ENCODE measurements around the gene SCN4A.

- TF ChIP-seq TAF1 (IDR thresholded peaks at IDR 0.05; ENCODE audit: borderline replicate concordance, insufficient read depth, low read length) (no peak), POLR2AphosphoS5 (IDR thresholded peaks at IDR 0.05; ENCODE audit: low read depth, low read length) (no peak), SIN3A (IDR thresholded peaks at IDR 0.05; ENCODE audit: borderline replicate concordance, insufficient read depth, low read length) (no peak)
- TF ChIP-seq, protein P1, sequence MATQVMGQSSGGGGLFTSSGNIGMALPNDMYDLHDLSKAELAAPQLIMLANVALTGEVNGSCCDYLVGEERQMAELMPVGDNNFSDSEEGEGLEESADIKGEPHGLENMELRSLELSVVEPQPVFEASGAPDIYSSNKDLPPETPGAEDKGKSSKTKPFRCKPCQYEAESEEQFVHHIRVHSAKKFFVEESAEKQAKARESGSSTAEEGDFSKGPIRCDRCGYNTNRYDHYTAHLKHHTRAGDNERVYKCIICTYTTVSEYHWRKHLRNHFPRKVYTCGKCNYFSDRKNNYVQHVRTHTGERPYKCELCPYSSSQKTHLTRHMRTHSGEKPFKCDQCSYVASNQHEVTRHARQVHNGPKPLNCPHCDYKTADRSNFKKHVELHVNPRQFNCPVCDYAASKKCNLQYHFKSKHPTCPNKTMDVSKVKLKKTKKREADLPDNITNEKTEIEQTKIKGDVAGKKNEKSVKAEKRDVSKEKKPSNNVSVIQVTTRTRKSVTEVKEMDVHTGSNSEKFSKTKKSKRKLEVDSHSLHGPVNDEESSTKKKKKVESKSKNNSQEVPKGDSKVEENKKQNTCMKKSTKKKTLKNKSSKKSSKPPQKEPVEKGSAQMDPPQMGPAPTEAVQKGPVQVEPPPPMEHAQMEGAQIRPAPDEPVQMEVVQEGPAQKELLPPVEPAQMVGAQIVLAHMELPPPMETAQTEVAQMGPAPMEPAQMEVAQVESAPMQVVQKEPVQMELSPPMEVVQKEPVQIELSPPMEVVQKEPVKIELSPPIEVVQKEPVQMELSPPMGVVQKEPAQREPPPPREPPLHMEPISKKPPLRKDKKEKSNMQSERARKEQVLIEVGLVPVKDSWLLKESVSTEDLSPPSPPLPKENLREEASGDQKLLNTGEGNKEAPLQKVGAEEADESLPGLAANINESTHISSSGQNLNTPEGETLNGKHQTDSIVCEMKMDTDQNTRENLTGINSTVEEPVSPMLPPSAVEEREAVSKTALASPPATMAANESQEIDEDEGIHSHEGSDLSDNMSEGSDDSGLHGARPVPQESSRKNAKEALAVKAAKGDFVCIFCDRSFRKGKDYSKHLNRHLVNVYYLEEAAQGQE (IDR thresholded peaks at IDR 0.05; ENCODE audit: insufficient read depth in 1 of 2, low read depth in 2 of 2, low read length in 2 of 2) = no peak
Measured at GRCh38 chr17:63961355-63962212, 11.1 kb downstream of the SCN4A start.

All from PFSK-1 (cell line).